GM19452 (cell line): ENCODE data around the gene NTRK3.
A peak's percentile ranks its signal among the peaks of the same experiment; 100 is the strongest.

ENCODE experiments used
- ATAC-seq: cut with Tn5 transposase; IDR thresholded peaks from one replicate; pipeline ENCODE4 v1.9.1; 2021; ENCODE audit not compliant: unreplicated experiment

NTRK3 gene

GRCh38 chr15:88258093-88258641, 1.6 kb upstream of the NTRK3 start:
- no peak for ATAC-seq

- ATAC-seq, result no peak
Measured at GRCh38 chr15:88257311-88258092, 963 bp upstream of the NTRK3 start.

DNA sequence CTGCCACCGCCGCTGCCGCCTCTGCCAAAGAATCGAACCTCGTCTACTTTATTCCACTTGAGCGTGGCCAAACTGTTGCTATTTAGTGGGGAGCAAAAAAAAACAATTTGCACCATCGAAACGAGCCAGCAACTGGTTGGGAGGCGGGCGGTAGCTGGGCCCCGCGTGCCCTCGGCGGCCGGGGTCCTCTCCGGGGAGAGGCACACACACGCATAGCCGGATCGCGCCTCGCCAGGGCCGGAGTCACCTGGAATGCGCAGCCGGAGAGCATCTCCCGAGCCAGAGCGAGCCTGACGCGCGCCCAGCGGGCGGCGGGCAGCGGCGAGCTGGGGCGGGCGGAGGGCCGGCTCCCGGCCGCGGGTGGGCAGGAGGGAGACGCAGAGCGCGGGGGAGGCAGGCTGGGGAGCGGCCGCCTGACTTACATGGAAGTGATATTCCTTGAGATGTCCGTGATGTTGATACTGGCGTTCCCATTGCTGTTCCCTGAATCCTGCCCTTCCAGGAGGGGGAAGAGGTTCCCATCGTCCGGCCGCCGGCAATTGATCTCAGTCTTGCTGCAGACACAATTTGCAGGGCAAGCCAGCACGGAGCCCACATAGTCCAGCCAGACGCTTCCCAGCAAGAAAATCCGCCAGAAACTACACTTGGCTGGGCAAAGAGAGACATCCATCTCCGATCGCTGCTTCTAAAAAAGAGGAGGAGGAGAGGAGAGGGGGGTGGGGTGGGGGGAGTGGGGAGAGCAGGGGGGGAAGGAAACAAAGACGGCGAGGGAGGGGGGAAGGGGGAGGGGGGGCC, 858 bp downstream of the NTRK3 start:
- no peak for ATAC-seq

- no peak for ATAC-seq
Measured at GRCh38 chr15:88255087-88255483, 1.5 kb downstream of the NTRK3 start.

DNA sequence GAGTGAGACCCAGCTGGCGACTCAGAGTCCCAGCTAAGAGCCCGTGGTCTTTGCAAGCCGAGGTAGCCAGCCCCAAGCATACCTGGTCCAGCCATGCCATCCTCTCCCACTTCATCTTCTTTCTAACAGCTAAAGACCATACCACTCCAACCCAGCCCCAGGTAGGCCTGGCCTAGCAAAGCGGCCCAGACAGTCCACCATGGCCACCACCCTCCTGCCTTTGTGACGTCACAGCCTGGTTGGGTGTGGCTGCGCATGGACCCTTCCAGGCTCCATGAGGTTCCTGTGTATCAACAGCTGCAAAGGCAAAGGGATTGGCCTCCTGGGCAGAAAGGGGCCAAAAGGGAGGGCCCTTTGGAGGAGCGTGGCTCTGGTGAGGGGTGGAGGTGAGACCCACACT, 4.1 kb downstream of the NTRK3 start:
- ATAC-seq, result no peak

DNA sequence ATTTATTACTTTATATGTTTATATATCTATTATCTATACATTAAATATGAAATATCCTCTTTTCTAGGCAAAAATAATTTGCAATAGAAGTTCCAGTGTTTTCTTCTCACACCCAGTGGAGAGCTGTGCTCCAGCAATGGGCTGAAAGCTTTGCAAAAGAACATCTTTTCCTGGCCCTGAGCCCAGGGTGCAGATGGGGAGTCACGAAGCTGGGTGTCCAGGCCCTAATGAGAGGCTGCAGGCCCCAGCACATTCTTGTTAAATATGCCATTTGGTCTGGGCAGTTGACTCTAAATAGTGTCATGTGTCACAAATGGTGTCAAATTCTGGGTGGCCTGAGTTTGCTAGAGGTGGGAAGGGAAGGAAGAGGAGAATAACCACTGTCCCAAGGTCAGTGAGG, 5.7 kb downstream of the NTRK3 start:
- no peak for ATAC-seq

DNA sequence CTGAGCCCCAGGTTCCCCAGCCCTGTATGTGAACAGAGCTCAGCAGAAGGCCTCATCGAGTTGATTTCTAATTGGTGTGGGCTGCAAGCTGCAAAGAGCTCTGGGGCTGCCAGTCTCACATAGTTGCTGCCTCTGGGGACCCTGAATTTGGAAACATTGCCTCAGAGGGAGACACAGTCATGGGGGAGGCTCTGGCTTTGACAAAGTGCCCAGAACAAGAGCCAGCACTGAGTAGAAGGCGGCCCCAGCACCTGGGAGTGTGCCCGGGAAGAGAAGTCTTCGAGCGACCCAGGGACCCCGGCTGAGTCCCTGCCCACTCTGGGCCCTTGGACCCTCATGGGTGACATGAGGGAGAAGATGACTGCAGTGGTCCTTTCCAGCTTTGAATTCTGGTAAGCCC, 7.3 kb downstream of the NTRK3 start:
- ATAC-seq, result no peak

GRCh38 chr15:88247914-88248313, 8.6 kb downstream of the NTRK3 start:
- no peak for ATAC-seq

DNA sequence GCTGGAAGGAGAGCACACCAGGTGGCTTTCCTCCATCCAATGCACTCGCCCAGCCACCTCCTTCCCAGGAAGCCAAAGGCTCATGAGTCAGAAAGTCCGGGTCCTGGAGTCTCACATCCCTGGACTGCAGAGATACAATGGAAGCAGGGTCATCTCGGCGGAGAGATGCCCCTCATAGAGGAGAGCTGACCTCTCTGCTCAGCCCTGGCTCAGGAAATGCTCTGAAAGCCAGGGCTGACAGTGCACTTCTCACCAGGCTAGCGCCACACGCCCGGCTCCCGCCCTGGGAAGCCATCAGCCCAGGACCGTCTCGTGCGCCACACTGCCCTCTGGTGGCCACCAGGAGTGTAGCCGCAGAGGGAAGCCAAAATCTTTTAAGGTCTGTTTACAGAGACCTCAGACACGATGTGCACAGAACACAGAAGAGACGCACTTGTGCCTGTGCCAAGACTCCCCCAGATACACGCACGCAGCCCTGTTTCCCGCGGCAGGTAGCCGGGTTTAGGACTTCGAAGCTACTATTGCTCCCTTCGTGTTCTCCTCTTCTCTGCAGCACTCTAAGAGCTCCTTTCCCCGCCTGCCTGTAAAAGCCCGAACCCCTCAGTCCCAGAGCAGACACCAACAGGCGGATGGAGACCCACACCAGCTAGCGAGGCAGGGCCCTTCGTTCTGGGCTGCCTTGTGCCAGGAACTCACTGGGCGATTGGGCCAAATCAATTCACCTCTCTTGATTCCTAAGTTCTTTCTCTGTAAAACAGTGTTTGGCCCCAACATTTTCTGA, 9.7 kb downstream of the NTRK3 start:
- peak; percentile 86 for ATAC-seq

DNA sequence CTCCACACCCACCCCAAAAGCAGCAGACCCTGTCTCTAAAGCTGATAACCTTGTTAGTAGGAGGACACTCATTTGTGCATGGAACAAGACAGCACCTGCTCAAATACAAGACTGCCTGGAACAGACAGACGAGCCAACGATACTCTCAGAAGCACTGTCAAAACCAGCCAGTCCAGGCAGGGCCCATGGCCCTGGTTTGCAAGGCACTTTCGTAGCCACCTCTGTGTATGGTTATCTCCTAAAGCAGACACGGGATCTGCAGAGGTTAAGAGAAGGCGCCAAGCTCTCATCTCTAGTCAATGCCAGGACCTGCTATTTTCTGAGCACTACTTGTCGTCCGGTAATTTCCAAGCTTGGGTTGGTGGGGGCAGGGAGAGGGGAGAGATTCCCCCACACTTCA, 10.5 kb downstream of the NTRK3 start:
- no peak for ATAC-seq

DNA sequence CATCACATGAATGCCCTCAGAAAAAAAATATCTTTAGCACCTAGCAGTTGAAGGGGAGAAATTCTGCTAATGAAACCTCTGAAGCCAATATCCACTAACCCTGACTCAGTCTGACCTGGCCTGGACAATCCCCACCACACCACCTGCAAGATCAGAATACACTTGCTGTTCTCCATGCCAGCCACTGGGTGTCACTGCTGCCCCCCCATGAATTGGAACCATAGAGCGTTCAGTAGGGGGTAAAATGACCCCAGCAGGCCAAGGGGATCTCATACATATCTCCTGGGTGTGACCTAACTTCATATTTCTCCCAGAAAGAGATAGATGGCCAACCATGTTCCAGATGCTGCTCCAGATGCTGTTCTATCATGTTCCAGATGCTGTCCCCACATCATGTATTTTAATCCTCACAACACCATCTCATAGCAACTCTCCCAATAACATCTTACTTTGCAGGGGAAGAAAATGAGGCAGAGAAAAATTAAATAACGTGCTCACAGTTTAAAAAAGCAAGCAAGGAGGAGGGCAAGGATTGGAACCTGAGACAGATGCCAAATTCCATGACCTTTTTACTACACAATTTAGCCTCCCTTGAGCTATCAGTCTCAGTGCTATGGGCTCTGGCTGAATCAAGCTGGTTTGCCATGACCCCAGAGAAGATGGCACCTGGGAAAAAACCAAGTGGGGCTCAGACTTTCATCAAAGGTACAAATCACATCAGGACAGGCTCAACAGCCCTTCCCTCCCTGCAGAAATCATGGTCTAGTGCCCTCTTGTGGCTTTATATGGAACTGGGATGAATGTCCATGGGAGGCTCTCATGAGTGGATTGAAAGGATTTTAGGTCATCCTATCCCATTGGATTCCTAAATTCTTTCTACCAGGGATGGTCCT, 12.4 kb downstream of the NTRK3 start:
- no peak for ATAC-seq

- ATAC-seq, result no peak
Measured at GRCh38 chr15:88242586-88243555, 13.7 kb downstream of the NTRK3 start.

GRCh38 chr15:88241461-88241860, 15.1 kb downstream of the NTRK3 start:
- ATAC-seq, result no peak

DNA sequence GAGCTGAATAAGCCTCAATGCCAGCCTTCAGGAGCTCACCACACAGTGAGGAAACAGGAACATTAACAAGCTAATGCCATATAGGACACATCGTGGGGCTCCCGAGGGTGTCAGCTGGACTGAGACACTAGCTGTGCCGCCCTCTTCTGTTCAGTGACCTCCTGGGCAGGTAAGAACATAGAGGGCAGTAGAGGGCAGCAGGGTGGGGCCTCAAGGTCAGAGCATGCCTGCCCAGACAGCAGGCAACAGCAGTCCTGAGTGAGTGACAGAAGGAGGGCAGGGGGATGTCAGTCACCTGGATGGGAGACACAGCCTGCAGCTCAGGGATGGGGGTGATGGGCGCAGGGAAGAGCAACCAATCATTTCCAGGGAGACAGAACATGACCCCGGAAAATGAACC, 15.5 kb downstream of the NTRK3 start:
- ATAC-seq, result no peak

- no peak for ATAC-seq
Measured at GRCh38 chr15:88239594-88239993, 16.9 kb downstream of the NTRK3 start.

DNA sequence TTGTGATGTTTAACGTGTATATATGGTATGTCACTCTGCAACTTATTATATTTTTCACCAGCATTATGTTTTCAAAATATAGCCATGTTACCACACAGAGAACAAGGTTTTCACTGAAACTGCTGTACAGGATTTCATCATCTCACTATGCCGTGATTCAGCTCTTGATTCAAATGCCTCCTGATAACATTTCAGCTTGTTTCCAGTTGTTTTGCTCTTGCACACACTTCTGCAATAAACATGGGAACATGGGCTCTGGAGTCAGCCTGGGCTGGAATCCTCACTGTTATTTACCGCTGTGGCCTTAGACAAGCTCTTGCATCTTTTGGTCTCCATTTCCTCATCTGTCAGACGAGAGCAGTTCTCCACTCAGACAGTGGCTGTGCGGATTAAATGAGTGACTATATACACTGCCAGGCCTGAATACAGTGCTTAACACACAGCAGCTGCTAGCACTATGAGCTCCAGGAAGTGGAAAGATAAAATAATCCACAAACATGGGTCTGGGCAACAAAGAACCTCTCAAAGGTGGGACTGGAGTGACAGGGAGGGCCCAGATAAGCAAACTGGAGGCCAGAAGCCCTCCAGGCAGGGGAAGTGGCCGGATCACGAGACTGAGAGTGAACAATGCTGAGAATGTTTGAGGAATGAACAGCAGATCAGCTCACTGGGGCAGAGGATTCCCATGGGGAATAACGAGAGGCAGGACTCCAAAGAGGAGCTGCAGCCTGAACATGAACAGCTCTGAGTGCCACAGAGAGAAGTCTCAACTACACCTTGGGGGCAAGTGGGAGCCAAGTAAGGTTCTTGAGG, 17.7 kb downstream of the NTRK3 start:
- ATAC-seq, result no peak

DNA sequence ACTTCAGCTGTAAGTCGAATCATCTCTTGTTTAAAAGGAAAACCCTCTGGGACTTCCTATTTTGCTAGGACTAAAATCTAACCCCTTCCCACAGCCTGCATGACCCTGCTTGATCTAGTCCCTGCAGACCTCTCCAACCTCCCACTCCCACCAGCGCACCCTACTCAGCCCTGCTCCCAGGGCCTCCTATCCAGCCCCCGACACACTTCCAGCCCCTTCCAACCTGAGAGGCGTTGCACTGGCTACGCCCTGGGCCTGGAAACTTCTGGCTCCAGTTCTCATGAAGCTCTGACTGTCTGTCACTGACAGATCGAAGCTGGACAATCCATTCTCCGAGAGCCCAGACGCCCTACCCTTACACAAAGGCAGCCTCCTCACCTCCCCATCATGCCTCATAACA, 21.8 kb downstream of the NTRK3 start:
- no peak for ATAC-seq

- no peak for ATAC-seq
Measured at GRCh38 chr15:88233921-88234320, 22.6 kb downstream of the NTRK3 start.
